Gastroesophageal sphincter (tissue), 4 donors: ENCODE results near the gene PMFBP1. TPM values are rescaled to one million over a fixed set of nuclear protein-coding genes. Genes with fewer than 3 reads are reported as not detected.

ENCODE experiments used
- ATAC-seq: fragments of 150-250 bp; one replicate; pipeline ENCODE4 v1.9.1; 2016; ENCODE audit warnings: mild to moderate bottlenecking, moderate library complexity
- H3K27ac ChIP-seq, 4 donors: fragments of 200-600 bp; sonication (generic) in 3 of 4; 1 replicate in 3 of 4; 2 replicates in 1 of 4; pipeline ENCODE4 v1.5.1; 2016 to 2019
- H3K27me3 ChIP-seq: fragments of 200-600 bp; sonication (generic); one replicate; pipeline ENCODE4 v1.5.1; 2019
- H3K36me3 ChIP-seq, 2 donors: fragments of 200-600 bp; sonication (generic); one replicate each; pipeline ENCODE4 v1.5.1; 2019; ENCODE audit warnings: control low read depth in 1 of 2
- H3K4me1 ChIP-seq, 3 donors: fragments of 200-600 bp; sonication (generic); 1 replicate in 2 of 3; 2 replicates in 1 of 3; pipeline ENCODE4 v1.5.1; 2016 to 2019; ENCODE audit warnings: control low read depth in 2 of 3
- H3K4me3 ChIP-seq, 2 donors: fragments of 200-600 bp; sonication (generic); one replicate each; pipeline ENCODE4 v1.5.1; 2019; ENCODE audit warnings: mild to moderate bottlenecking in 1 of 2, moderate library complexity in 1 of 2
- H3K9me3 ChIP-seq, 3 donors: fragments of 200-600 bp; sonication (generic); one replicate each; pipeline ENCODE4 v1.5.1; 2017 to 2019; ENCODE audit warnings: control low read depth in 2 of 3
- EP300 ChIP-seq: sonication (generic); formaldehyde crosslinking; IDR thresholded peaks from one replicate; pipeline ENCODE4 v1.6.1; 2017; ENCODE audit warnings: antibody characterized with exemption, mild to moderate bottlenecking
- POLR2A ChIP-seq, 2 donors: fragments of 450-650 bp; IDR thresholded peaks; one replicate each; pipeline ENCODE4 v1.6.1; 2017; ENCODE audit warnings: antibody characterized with exemption in 2 of 2, mild to moderate bottlenecking in 2 of 2, moderate library complexity in 1 of 2
- POLR2AphosphoS5 ChIP-seq: sonication (generic); formaldehyde crosslinking; IDR thresholded peaks from one replicate; pipeline ENCODE4 v1.6.1; 2017; ENCODE audit warnings: antibody characterized with exemption
- WGBS, 2 donors: methylation state at CpG; one replicate each; pipeline ENCODE4 v1.1.5; 2018; ENCODE audit warnings: low coverage in 1 of 2; 5-methylcytosine and 5-hydroxymethylcytosine counted together
- total RNA-seq, 4 donors: library from RNA; depleted of rRNA; stranded (reverse); fragments of >200 nt; gene quantifications; one replicate each; pipeline ENCODE4 v1.1.0, GENCODE V29; 2016
- TF ChIP-seq, protein P1 (sequence below), 4 experiments: fragments of 200-600 bp in 2 of 4; fragments of 450-650 bp in 2 of 4; sonication (generic) in 1 of 4; IDR thresholded peaks; one replicate each; pipeline ENCODE4 v1.5.1; 2017 to 2019; ENCODE audit warnings: antibody characterized with exemption in 4 of 4, mild to moderate bottlenecking in 2 of 4, moderate library complexity in 2 of 4

PMFBP1 gene
- total RNA-seq, 4 donors from 2014 or later, result 0.16 to 0.81 (median 0.39) TPM; not detected in 1

DNA sequence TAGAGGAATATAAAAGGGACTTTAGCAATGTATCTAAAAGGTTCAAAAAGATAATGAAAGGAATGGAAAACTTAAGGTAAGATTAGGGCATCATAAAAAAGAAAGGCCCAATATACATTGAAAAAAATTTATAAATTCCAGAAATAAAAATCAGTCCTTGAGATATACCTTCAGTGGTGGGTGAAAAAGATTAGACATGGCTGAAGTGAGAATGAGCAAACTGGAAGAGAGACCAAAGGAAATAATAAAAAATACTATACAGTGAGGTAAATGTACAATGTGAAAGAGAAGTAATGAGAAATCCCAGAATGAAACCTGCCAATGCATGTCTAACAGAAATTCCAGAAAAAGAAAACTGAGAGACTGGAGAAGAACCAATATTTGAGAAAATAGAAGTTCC, 42.9 kb upstream of the PMFBP1 start:
- TF ChIP-seq, protein P1, sequence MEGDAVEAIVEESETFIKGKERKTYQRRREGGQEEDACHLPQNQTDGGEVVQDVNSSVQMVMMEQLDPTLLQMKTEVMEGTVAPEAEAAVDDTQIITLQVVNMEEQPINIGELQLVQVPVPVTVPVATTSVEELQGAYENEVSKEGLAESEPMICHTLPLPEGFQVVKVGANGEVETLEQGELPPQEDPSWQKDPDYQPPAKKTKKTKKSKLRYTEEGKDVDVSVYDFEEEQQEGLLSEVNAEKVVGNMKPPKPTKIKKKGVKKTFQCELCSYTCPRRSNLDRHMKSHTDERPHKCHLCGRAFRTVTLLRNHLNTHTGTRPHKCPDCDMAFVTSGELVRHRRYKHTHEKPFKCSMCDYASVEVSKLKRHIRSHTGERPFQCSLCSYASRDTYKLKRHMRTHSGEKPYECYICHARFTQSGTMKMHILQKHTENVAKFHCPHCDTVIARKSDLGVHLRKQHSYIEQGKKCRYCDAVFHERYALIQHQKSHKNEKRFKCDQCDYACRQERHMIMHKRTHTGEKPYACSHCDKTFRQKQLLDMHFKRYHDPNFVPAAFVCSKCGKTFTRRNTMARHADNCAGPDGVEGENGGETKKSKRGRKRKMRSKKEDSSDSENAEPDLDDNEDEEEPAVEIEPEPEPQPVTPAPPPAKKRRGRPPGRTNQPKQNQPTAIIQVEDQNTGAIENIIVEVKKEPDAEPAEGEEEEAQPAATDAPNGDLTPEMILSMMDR (IDR thresholded peaks at IDR 0.05), result no peak
- TF ChIP-seq POLR2A (IDR thresholded peaks at IDR 0.05), result no peak
- TF ChIP-seq POLR2AphosphoS5, result no peak
- no peak for TF ChIP-seq EP300
- no peak overlapping the region for H3K27ac ChIP-seq
- no peaks in the 10 kb centered on the region for H3K27me3 ChIP-seq
- no peaks in the 10 kb centered on the region for H3K4me1 ChIP-seq
- H3K9me3 ChIP-seq, result peaks cover 0 to 6% (median 0%) of the 10 kb centered on the region in 3 donors
- no peak for ATAC-seq
- no peak overlapping the region for H3K4me3 ChIP-seq
- no peaks in the 10 kb centered on the region for H3K36me3 ChIP-seq

DNA sequence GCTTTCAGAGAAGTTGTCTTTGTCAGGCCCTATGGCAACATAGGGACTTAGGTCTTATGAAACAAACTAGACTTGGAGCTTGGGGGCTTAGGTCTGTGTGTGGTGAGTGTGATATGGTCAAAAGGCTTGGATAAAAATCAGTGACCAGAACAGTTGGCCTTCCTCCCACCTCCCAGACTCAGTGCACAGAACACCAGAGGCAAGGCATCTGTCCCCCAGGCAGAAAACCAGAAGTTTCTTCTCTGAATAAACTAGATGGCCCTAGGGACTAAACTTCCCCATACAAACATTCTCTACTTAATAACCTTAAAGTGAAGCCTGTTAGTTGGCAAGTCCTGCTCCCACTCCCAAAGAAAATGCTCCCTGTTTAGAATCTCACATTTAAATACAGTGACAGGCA, 39.2 kb upstream of the PMFBP1 start:
- no peaks in the 10 kb centered on the region for H3K27me3 ChIP-seq
- H3K4me3 ChIP-seq, result no peak overlapping the region
- H3K27ac ChIP-seq, result no peak overlapping the region
- no peaks in the 10 kb centered on the region for H3K4me1 ChIP-seq
- TF ChIP-seq POLR2A (IDR thresholded peaks at IDR 0.05) (no peak), EP300 (no peak)
- no peaks in the 10 kb centered on the region for H3K36me3 ChIP-seq
- ATAC-seq, result no peak
- H3K9me3 ChIP-seq, result peaks cover 0 to 6% (median 0%) of the 10 kb centered on the region in 3 donors

DNA sequence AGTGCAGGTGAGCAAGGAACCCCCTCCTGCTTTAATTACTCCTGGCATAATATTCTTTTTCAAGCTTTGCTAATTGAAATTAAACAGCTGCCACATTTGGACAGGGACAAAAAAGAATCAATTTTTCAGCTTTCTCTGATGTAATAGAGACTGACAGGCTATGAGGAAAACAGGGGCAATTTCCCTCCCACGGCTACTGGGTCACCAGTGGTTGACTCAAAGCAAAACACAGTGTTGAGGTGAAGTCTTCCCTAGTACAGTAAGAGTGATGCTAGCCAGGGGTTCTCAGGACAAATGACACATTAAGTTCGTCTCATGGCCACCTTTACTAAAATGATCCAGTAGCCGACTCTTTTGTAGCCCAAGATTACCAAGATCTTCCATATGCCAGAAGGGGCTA, 38.6 kb upstream of the PMFBP1 start:
- Histone ChIP-seq H3K27ac (no peak overlapping the region), H3K9me3 (peaks cover 0 to under 1% (median 0%) of the 10 kb centered on the region in 3 donors), H3K36me3 (no peaks in the 10 kb centered on the region), H3K4me1 (no peaks in the 10 kb centered on the region), H3K27me3 (no peaks in the 10 kb centered on the region), H3K4me3 (no peak overlapping the region)
- ATAC-seq, result no peak
- TF ChIP-seq, protein P1 (IDR thresholded peaks at IDR 0.05), result no peak
- TF ChIP-seq EP300 (no peak), POLR2AphosphoS5 (no peak), POLR2A (IDR thresholded peaks at IDR 0.05) (no peak)
- 81 to 94% methylated on average over 3 of the region's 3 CpGs for WGBS, 2 donors

DNA sequence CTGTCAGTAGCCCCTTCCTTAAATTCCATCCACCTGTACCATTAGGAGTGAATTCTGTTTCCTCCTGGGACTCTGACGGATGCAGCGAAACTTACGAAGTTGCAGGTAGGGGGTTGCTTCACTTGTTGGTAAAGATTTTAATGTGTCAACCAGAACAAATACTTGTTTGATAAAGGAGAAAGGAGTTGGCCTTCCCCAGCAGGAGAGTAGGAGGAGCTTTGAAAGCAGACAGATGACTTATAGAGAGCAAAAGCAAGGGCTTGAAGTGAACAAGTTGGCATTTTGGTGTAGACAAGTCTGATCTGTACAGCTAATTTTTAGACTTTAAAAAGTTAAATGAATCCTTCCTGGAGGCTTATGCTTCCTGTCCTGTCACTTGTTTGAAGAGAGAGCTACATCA, 38.1 kb upstream of the PMFBP1 start:
- H3K27me3 ChIP-seq, result no peaks in the 10 kb centered on the region
- no peaks in the 10 kb centered on the region for H3K36me3 ChIP-seq
- no peak for ATAC-seq
- H3K4me1 ChIP-seq, result no peaks in the 10 kb centered on the region
- no peaks in the 10 kb centered on the region for H3K9me3 ChIP-seq
- no peak overlapping the region for H3K4me3 ChIP-seq
- H3K27ac ChIP-seq, result no peak overlapping the region
- 83 to 90% methylated on average over 2 to 3 of the region's 3 CpGs for WGBS, 2 donors
- TF ChIP-seq, protein P1 (IDR thresholded peaks at IDR 0.05), result no peak
- no peak for TF ChIP-seq POLR2A (IDR thresholded peaks at IDR 0.05)
- TF ChIP-seq POLR2AphosphoS5, result no peak
- no peak for TF ChIP-seq EP300

DNA sequence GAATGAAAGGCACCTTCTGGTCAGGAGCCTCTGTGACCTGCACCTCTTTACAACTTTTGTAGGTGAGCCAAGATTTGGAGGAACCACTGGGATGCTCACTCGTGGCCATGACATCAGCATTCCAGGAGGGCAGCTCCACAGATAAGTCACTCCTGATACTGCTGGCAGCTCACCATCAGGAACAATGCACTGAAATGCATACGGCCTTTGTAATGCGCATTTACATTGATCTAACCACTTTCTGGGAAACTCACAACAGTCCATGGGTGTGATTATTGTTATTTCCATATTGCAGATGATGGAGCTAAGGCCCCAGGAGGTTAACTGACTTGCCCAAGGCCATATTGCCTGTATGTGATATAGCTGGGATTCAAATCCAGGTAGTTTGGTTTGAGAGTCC, 34.3 kb upstream of the PMFBP1 start:
- H3K27ac ChIP-seq, result no peak overlapping the region
- WGBS, 2 donors, result 100% methylated on average over 1 of the region's 3 CpGs; no CpG with 5 or more reads in 1 of the 2 donors
- H3K36me3 ChIP-seq, result no peaks in the 10 kb centered on the region
- no peak for ATAC-seq
- H3K9me3 ChIP-seq, result no peaks in the 10 kb centered on the region
- no peak overlapping the region for H3K4me3 ChIP-seq
- TF ChIP-seq EP300, result no peak
- TF ChIP-seq POLR2AphosphoS5, result no peak
- no peak for TF ChIP-seq POLR2A (IDR thresholded peaks at IDR 0.05)
- TF ChIP-seq, protein P1 (IDR thresholded peaks at IDR 0.05), result no peak
- H3K4me1 ChIP-seq, result no peaks in the 10 kb centered on the region
- peaks cover 14% of the 10 kb centered on the region for H3K27me3 ChIP-seq
